Measurements from ENCODE around the gene MDP1.

Gene MDP1

GRCh38 chr14:24240110-24240918 is 24.4 kb upstream of the MDP1 start:
- Histone ChIP-seq H3K4me3 (no peak overlapping the region), H3K36me3 (peaks cover 59% of the 10 kb centered on the region), H3K27me3 (no peaks in the 10 kb centered on the region), H3K9ac (peak overlapping the region; percentile 32), H3K9me3 (no peaks in the 10 kb centered on the region), H3K4me1 (peaks cover 50% of the 10 kb centered on the region), H4K20me1 (peaks cover 46% of the 10 kb centered on the region), H3K4me2 (peak overlapping the region; percentile 99), H3K27ac (no peak overlapping the region)
- TF ChIP-seq Cebpa-rat (IDR thresholded peaks at IDR 0.05), result no peak

GRCh38 chr14:24238527-24239037 is 22.7 kb upstream of the MDP1 start:
- H3K36me3 ChIP-seq, result peaks cover 72% of the 10 kb centered on the region
- H3K4me3 ChIP-seq, result no peak overlapping the region
- H4K20me1 ChIP-seq, result peaks cover 46% of the 10 kb centered on the region
- peak overlapping the region; percentile 99; the same call in 1 of the 2 replicates for H3K4me2 ChIP-seq
- no peak overlapping the region for H3K27ac ChIP-seq
- no peaks in the 10 kb centered on the region for H3K9me3 ChIP-seq
- H3K9ac ChIP-seq, result no peak overlapping the region
- H3K27me3 ChIP-seq, result no peaks in the 10 kb centered on the region
- H3K4me1 ChIP-seq, result peaks cover 58% of the 10 kb centered on the region
- no peak for TF ChIP-seq Cebpa-rat (IDR thresholded peaks at IDR 0.05)

- Histone ChIP-seq H3K4me2 (no peak overlapping the region), H3K27ac (no peak overlapping the region), H3K27me3 (no peaks in the 10 kb centered on the region), H3K4me1 (peaks cover 58% of the 10 kb centered on the region), H4K20me1 (peaks cover 46% of the 10 kb centered on the region), H3K4me3 (no peak overlapping the region), H3K9me3 (no peaks in the 10 kb centered on the region), H3K36me3 (peaks cover 72% of the 10 kb centered on the region), H3K9ac (no peak overlapping the region)
- TF ChIP-seq Cebpa-rat (IDR thresholded peaks at IDR 0.05), result no peak
Observed at GRCh38 chr14:24238123-24238522, 22.3 kb upstream of the MDP1 start.

- Histone ChIP-seq H3K4me1 (peaks cover 59% of the 10 kb centered on the region), H3K9ac (no peak overlapping the region), H3K27ac (no peak overlapping the region), H3K9me3 (no peaks in the 10 kb centered on the region), H3K4me2 (no peak overlapping the region), H3K27me3 (no peaks in the 10 kb centered on the region), H3K4me3 (no peak overlapping the region), H4K20me1 (peaks cover 46% of the 10 kb centered on the region), H3K36me3 (peaks cover 72% of the 10 kb centered on the region)
- TF ChIP-seq Cebpa-rat (IDR thresholded peaks at IDR 0.05), result no peak
Observed at GRCh38 chr14:24237463-24237955, 21.6 kb upstream of the MDP1 start.

- Histone ChIP-seq H3K27ac (no peak overlapping the region), H3K4me3 (no peak overlapping the region), H3K9ac (no peak overlapping the region), H3K36me3 (peaks cover 72% of the 10 kb centered on the region), H3K4me1 (peaks cover 59% of the 10 kb centered on the region), H3K4me2 (no peak overlapping the region), H3K27me3 (no peaks in the 10 kb centered on the region), H3K9me3 (no peaks in the 10 kb centered on the region), H4K20me1 (peaks cover 43% of the 10 kb centered on the region)
- TF ChIP-seq Cebpa-rat (IDR thresholded peaks at IDR 0.05), result no peak
Observed at GRCh38 chr14:24236689-24237462, 21.0 kb upstream of the MDP1 start.

- Histone ChIP-seq H3K27ac (no peak overlapping the region), H3K4me3 (no peak overlapping the region), H3K36me3 (peaks cover 70% of the 10 kb centered on the region), H3K9ac (no peak overlapping the region), H3K9me3 (no peaks in the 10 kb centered on the region), H3K4me1 (peaks cover 53% of the 10 kb centered on the region), H3K4me2 (no peak overlapping the region), H4K20me1 (peaks cover 35% of the 10 kb centered on the region), H3K27me3 (no peaks in the 10 kb centered on the region)
- TF ChIP-seq Cebpa-rat (IDR thresholded peaks at IDR 0.05), result no peak
Observed at GRCh38 chr14:24235804-24236688, 20.2 kb upstream of the MDP1 start.

- Histone ChIP-seq H3K27ac (no peak overlapping the region), H3K4me3 (no peak overlapping the region), H4K20me1 (peaks cover 18% of the 10 kb centered on the region; the same call in 1 of the 2 replicates), H3K4me2 (peak overlapping the region; percentile 93), H3K9me3 (no peaks in the 10 kb centered on the region), H3K27me3 (no peaks in the 10 kb centered on the region), H3K36me3 (peaks cover 59% of the 10 kb centered on the region), H3K4me1 (peaks cover 48% of the 10 kb centered on the region), H3K9ac (peak overlapping the region; percentile 89; the same call in 1 of the 2 replicates)
- TF ChIP-seq Cebpa-rat (IDR thresholded peaks at IDR 0.05), result no peak
Observed at GRCh38 chr14:24234095-24235005, 18.5 kb upstream of the MDP1 start.

- Histone ChIP-seq H3K9me3 (no peaks in the 10 kb centered on the region), H3K4me1 (peaks cover 39% of the 10 kb centered on the region), H3K27me3 (no peaks in the 10 kb centered on the region), H3K9ac (peak overlapping the region; percentile 89), H3K4me2 (peak overlapping the region; percentile 93), H3K27ac (peak overlapping the region; percentile 85), H4K20me1 (peaks cover 9% of the 10 kb centered on the region; the same call in 1 of the 2 replicates), H3K36me3 (peaks cover 56% of the 10 kb centered on the region), H3K4me3 (peak overlapping the region; percentile 85)
- no peak for TF ChIP-seq Cebpa-rat (IDR thresholded peaks at IDR 0.05)
Observed at GRCh38 chr14:24233538-24233866, 17.6 kb upstream of the MDP1 start.
